ENCODE measurements around the gene COPA.
A peak's percentile ranks its signal among the peaks of the same experiment; 100 is the strongest.

The COPA gene

GRCh38 chr1:160361199-160361598 lies 18.1 kb upstream of the COPA start:
- H3K27ac ChIP-seq: no peak overlapping the region
- TF ChIP-seq ZFX (IDR thresholded peaks at IDR 0.05) (no peak), CTCF (conservative IDR thresholded peaks at IDR 0.05) (no peak)

- no peak overlapping the region for H3K27ac ChIP-seq
- TF ChIP-seq ZFX (IDR thresholded peaks at IDR 0.05): no peak
- no peak for TF ChIP-seq CTCF (conservative IDR thresholded peaks at IDR 0.05)
These were observed 17.2 kb upstream of the COPA start for GRCh38 chr1:160360227-160360695.

GRCh38 chr1:160359559-160360226 lies 16.6 kb upstream of the COPA start:
- H3K27ac ChIP-seq: no peak overlapping the region
- no peak for TF ChIP-seq CTCF (conservative IDR thresholded peaks at IDR 0.05)
- TF ChIP-seq ZFX (IDR thresholded peaks at IDR 0.05): no peak

- TF ChIP-seq ZFX (IDR thresholded peaks at IDR 0.05): no peak
- no peak overlapping the region for H3K27ac ChIP-seq
These were observed 15.0 kb upstream of the COPA start for GRCh38 chr1:160358073-160358472.

GRCh38 chr1:160357286-160358002 lies 14.4 kb upstream of the COPA start:
- H3K27ac ChIP-seq: no peak overlapping the region
- no peak for TF ChIP-seq ZFX (IDR thresholded peaks at IDR 0.05)
- no peak for TF ChIP-seq CTCF (conservative IDR thresholded peaks at IDR 0.05)

- TF ChIP-seq CTCF (conservative IDR thresholded peaks at IDR 0.05) (peak; percentile 60), ZFX (IDR thresholded peaks at IDR 0.05) (no peak)
- H3K27ac ChIP-seq: no peak overlapping the region
These were observed 11.4 kb upstream of the COPA start for GRCh38 chr1:160354388-160354985.

GRCh38 chr1:160353223-160353622 lies 10.2 kb upstream of the COPA start:
- H3K27ac ChIP-seq: no peak overlapping the region
- TF ChIP-seq ZFX (IDR thresholded peaks at IDR 0.05) (no peak), CTCF (conservative IDR thresholded peaks at IDR 0.05) (no peak)

Measured in C4-2B (cell line).